Chondrocyte (in vitro differentiated cells): Measurements from ENCODE around the gene SLC25A14. TPM values are rescaled to one million over a fixed set of nuclear protein-coding genes. Genes with fewer than 3 reads are reported as not detected.

ENCODE experiments used
- DNase-seq: peaks from one replicate; pipeline ENCODE4 v3.0.0; 2021; ENCODE audit warnings: mixed read lengths, low spot score
- H3K27ac Mint-ChIP-seq: one replicate; pipeline ENCODE4 v1.8.0; 2021; ENCODE audit warnings: mild to moderate bottlenecking, moderate library complexity, mixed read lengths; ENCODE audit not compliant: unreplicated experiment
- H3K27me3 Mint-ChIP-seq: 2 replicates; pipeline ENCODE4 v1.8.0; 2021; ENCODE audit warnings: low read depth, mixed read lengths
- H3K36me3 Mint-ChIP-seq: 2 replicates; pipeline ENCODE4 v1.8.0; 2021; ENCODE audit warnings: low read depth, mixed read lengths
- H3K4me1 Mint-ChIP-seq: 2 replicates; pipeline ENCODE4 v1.8.0; 2021; ENCODE audit warnings: low read depth, mild to moderate bottlenecking, mixed read lengths
- H3K4me3 Mint-ChIP-seq: one replicate; pipeline ENCODE4 v1.8.0; 2021; ENCODE audit warnings: mild to moderate bottlenecking, moderate library complexity, mixed read lengths; ENCODE audit not compliant: unreplicated experiment
- H3K9me3 Mint-ChIP-seq: 2 replicates; pipeline ENCODE4 v1.8.0; 2021; ENCODE audit warnings: low read depth, mixed read lengths
- CTCF ChIP-seq: fragments of 200-600 bp; sonication (generic); IDR thresholded peaks from 2 replicates; pipeline ENCODE4 v1.5.0; 2021; ENCODE audit warnings: antibody characterized with exemption, mild to moderate bottlenecking, moderate library complexity
- total RNA-seq: library from RNA; stranded (reverse); gene quantifications from 3 replicates; pipeline ENCODE4 v1.2.1, GENCODE V29; 2021

The SLC25A14 gene
- total RNA-seq, 1 donor from 2014 or later: 12.9 TPM

DNA sequence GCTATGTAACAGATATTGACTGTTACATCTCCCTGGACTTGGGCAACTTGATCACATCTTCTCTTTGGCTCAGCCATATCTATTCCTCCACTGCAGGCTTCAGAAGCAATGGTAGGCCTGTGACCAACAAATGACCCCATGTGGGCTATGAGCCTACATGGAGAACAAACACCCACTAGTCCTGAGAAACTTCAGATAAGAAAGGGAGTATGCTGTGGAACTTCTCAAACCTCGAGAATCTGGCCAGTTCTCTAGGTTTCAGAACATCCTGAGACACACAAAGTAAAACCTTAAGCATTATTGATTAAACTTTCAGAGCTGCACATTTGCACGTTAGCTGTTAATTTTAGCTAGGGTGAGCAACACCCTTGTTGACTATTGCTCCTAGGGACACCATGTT is 78.3 kb downstream of the SLC25A14 start:
- H3K27me3 Mint-ChIP-seq: peaks cover 2% of the 10 kb centered on the region
- H3K9me3 Mint-ChIP-seq: no peaks in the 10 kb centered on the region
- no peak overlapping the region for H3K4me3 Mint-ChIP-seq
- H3K4me1 Mint-ChIP-seq: no peaks in the 10 kb centered on the region
- H3K27ac Mint-ChIP-seq: no peak overlapping the region
- no peak for DNase-seq
- peaks cover 4% of the 10 kb centered on the region for H3K36me3 Mint-ChIP-seq
- no peak for TF ChIP-seq CTCF

- TF ChIP-seq CTCF: no peak
- Mint-ChIP-seq H3K4me1 (no peaks in the 10 kb centered on the region), H3K27ac (no peak overlapping the region), H3K27me3 (peaks cover 2% of the 10 kb centered on the region), H3K4me3 (no peak overlapping the region), H3K36me3 (peaks cover 3% of the 10 kb centered on the region), H3K9me3 (no peaks in the 10 kb centered on the region)
- DNase-seq: no peak
These were observed 79.0 kb downstream of the SLC25A14 start for GRCh38 chrX:130418740-130419139.

DNA sequence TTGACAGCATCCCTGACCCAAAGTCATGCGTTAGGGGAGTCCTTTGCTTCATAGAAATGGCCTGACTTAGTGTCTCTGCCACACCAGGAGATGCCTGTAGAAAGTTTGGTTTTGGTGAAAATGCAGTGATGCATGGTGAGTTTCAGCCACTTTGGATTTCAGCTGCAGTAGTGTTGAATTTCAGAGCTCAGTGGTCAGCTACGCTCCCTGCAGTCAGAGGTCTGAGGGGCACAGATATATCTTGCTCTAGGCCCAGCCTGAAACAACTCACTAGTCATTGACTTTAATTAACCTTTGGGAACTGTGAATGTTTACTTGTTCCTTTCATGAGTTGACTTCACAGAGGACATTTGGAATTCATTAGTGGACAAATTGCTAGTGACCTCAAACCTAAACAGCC is 79.5 kb downstream of the SLC25A14 start:
- TF ChIP-seq CTCF: no peak
- H3K9me3 Mint-ChIP-seq: no peaks in the 10 kb centered on the region
- no peak overlapping the region for H3K27ac Mint-ChIP-seq
- no peak for DNase-seq
- H3K36me3 Mint-ChIP-seq: peaks cover 2% of the 10 kb centered on the region
- no peaks in the 10 kb centered on the region for H3K4me1 Mint-ChIP-seq
- H3K27me3 Mint-ChIP-seq: peaks cover 2% of the 10 kb centered on the region
- H3K4me3 Mint-ChIP-seq: no peak overlapping the region

Other genes starting within 250 kb of the SLC25A14 start
- 18.1 to 25.7 TPM (median 22.2 TPM) in 3 replicates for gene ELF4, start 229.4 kb upstream of the SLC25A14 start, total RNA-seq
- gene AIFM1, start 174.1 kb upstream of the SLC25A14 start, total RNA-seq: 29.2 to 30.9 TPM (median 30.2 TPM) in 3 replicates
- 3.2 to 16.7 TPM (median 16.7 TPM) in 3 replicates for gene RAB33A, start 168.0 kb upstream of the SLC25A14 start, total RNA-seq
- 3.4 to 5.6 TPM (median 3.4 TPM) in 3 replicates for gene ZNF280C, start 71.0 kb upstream of the SLC25A14 start, total RNA-seq
- gene GPR119, start 45.8 kb downstream of the SLC25A14 start, total RNA-seq: not detected in 3 replicates
- 16.3 to 16.9 TPM (median 16.3 TPM) in 3 replicates for gene RBMX2, start 62.1 kb downstream of the SLC25A14 start, total RNA-seq